GM12878 (cell line): ENCODE data around the gene NCBP3.

ENCODE experiments used
- MEF2A ChIP-seq: IDR thresholded peaks from 2 replicates; pipeline ENCODE4 v1.6.1; 2011; ENCODE audit warnings: low read depth, mild to moderate bottlenecking, low read length, moderate library complexity; ENCODE audit not compliant: insufficient read depth
- POLR2AphosphoS5 ChIP-seq: IDR thresholded peaks from 2 replicates; pipeline ENCODE4 v1.6.1; 2011; ENCODE audit warnings: mild to moderate bottlenecking, low read length, inconsistent platforms

- TF ChIP-seq MEF2A (no peak), POLR2AphosphoS5 (no peak)
Measured at GRCh38 chr17:3877220-3877619, 31.2 kb upstream of the NCBP3 start.
